HK-2 (cell line): Measurements from ENCODE around the gene TFEB.

Experiments used
- DNase-seq: peaks from one replicate; pipeline ENCODE4 v3.0.0-alpha.2; 2018; ENCODE audit not compliant: unreplicated experiment

TFEB gene

GRCh38 chr6:41739041-41739440 is 3.6 kb upstream of the TFEB start:
- DNase-seq, result no peak

GRCh38 chr6:41737591-41738130 is 2.3 kb upstream of the TFEB start:
- DNase-seq, result no peak

DNA sequence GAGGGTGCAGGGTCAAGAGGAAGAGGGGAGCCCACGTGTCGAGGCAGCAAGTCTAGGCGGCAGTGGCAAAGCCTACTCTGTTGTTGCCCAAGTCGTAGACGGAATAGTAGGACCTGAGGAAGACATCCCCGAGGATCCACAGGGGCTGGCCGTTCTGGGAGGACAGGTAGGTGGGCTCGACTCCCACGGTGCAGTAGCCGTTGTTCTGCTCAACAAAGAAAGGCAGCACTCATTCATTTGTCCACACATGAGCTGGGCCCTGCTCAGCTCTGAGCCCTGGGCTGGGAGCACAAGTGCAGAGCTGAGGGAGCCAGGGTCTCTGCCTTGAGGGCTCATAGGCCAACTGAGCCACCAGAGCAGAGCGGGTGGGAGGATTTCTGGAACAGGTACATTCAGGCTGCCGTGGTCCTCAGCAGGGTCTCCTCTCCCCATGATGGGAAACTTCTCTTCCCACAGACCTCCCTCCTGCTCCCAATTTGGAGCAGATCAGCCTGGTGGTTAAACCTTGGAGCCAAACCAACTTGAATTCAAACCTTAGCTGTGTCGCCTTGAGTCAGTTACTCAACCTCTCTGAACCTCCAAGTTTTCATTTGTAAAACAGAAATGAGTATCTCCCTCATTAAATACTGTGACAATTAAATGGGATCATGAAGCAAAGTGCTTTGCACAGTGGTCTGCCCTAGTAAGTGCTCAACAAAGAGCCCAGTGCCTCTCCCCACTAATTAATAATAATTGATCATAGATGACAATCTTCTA is 1.6 kb upstream of the TFEB start:
- no peak for DNase-seq

- DNase-seq, result no peak
Observed at GRCh38 chr6:41736186-41736733, 852 bp upstream of the TFEB start.

- peak; percentile 69 for DNase-seq
Observed at GRCh38 chr6:41734666-41735426, 562 bp downstream of the TFEB start.

- peak; percentile 74 for DNase-seq
Observed at GRCh38 chr6:41733707-41734665, 1.4 kb downstream of the TFEB start.

GRCh38 chr6:41733360-41733706 is 2.1 kb downstream of the TFEB start:
- no peak for DNase-seq

DNA sequence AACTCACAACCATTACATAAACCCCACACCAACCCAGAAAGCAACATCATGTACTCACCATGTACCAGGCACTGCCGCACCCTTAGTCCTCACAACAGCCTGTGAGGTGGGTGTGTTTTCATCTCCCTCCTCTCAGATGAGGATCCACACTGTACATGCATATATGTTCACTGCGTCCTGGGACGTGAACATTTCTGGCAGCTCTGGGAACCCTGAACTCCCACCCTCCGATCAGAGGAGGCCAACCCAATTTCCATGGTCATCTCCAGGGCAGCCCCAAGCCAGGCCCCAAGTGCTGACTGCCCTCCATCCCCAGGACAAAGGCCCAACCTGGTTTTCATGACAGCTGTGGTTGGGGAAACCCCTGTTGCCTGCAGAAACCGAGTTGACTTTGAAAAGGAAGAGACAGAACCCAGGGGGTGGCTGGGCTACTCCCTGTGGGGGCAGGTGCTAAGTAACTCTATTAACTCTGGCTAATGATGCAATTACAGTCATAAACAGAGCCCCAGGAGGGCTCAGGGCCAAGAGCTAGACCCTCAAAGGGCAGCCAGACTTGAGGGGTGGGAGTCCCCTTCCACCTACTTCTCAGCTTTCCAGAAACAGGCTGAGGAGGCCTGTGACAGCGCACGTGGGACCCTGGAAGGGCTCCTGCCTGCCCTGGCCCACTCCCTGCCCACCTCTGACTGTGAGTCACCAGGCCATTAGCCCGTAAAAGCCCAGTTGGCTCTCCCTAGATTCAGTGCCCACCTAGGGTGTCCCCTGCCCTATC is 2.6 kb downstream of the TFEB start:
- peak; percentile 39 for DNase-seq

DNA sequence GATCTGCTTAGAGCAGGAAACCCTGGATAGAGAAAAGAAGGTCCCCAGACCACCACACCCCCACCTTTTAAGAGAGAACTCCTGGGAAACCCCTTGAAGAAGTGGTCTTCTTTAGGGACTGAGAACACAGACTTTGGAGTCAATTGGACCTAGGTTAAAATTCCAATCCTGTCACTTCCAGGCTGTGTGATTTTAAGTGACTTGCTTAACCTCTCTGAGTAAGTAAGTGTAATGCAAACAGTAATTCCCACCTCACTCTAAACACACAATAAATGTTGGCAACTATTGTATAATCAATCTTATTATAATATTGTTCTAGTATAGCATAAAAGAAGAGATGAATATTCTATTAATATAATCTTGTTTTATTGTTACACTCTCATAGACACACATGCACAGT is 3.3 kb downstream of the TFEB start:
- no peak for DNase-seq

- DNase-seq, result no peak
Observed at GRCh38 chr6:41731561-41732086, 3.8 kb downstream of the TFEB start.

- DNase-seq, result no peak
Observed at GRCh38 chr6:41730531-41731436, 4.6 kb downstream of the TFEB start.

DNA sequence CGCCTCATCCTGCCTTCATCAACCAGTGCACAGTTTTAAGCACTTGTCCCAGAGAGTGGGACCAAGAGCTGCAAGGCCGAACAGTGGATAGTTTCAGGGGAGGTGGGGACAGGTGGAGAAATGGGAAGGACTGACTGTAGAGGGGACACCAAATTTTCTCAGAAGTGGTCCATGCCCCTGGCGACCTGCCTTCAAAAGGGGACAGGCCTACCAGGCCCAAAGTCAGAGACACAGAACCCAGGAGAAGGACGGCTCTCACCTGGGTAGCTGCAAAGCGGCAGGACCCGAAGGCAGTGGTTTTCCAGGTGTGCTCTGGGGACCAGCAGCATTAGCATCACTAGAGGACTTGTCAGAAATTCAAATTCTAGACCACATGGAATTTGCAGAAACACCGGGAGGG is 5.8 kb downstream of the TFEB start:
- DNase-seq, result no peak

DNA sequence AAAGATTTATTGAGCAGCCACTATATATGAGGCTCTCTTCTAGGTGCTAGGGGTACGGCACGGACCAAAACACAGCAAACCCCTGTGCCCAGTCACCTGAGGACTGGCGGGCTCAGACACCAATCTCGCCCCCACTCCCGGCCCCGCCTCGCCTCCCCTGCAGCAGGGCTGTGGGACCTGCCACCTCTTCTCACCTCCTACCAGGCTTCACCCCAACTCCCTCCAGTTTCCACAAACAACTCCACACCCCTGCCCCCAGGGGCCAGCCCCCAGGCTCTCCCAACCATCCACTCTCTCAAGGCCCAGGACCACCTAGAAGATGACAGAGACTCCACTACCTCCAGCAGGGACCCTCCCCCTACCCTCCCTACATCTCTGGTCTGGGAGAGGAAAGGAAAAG is 6.5 kb downstream of the TFEB start:
- DNase-seq, result no peak

DNA sequence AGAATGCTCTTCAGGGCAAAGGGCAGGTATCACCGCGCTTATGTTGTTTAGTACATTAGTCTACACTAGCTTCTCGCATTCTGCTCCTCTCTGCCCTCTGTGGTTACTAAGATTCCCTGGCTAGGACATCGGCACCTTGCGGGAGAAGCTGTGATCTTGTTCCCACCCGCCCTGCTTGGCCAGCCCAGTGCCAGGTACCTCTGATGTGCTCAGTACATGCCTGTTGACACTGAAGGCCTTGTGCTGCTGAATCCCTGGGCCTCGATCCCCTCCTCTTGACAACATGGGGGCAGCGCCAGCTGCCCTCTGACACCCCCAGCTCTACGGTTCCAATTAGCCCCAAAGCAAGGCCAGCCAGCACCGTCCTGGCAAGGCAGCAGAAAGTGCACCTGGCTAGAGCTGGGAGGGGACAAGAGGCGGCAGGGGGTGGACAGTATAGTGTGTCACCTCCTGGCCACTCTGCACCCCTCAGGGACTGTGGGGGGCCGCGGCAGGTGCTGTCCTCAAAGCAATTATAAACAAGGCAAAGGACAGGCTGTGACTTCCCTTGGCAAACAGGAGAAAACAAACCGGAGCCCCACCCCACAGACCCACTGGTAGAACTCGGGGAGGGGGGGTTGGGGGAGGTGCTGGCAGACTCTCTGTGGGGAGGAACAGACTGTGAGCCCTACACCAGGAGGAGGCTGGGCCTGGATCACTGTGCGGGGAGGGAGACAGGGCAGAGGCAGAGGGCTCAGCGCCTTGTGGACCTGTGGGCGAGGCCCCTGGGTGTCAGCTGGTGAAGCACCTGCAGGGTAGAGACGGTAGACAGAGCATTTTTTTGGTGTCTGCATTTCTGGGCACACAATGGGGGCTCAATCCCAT is 7.1 kb downstream of the TFEB start:
- DNase-seq, result no peak

DNA sequence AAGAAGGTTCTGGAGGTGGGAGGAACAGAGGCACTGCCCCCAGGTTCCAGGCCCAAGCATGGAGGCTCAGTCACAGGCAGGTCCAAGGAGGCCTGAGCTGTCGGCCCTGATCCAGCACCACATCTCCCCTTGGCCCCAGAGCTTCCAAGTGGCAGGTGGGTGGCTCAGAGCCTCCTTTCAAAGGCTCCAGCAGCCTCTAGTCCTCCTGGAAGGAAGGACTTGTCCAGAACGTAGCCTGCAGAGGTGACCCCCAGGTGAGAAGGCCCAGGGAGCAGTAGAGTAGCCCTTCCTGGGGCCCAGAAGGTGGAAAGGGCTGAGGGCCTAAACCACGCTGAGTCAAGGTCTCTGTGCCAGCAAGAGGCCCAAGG is 7.7 kb downstream of the TFEB start:
- no peak for DNase-seq

GRCh38 chr6:41726876-41727275 is 8.5 kb downstream of the TFEB start:
- DNase-seq, result no peak

DNA sequence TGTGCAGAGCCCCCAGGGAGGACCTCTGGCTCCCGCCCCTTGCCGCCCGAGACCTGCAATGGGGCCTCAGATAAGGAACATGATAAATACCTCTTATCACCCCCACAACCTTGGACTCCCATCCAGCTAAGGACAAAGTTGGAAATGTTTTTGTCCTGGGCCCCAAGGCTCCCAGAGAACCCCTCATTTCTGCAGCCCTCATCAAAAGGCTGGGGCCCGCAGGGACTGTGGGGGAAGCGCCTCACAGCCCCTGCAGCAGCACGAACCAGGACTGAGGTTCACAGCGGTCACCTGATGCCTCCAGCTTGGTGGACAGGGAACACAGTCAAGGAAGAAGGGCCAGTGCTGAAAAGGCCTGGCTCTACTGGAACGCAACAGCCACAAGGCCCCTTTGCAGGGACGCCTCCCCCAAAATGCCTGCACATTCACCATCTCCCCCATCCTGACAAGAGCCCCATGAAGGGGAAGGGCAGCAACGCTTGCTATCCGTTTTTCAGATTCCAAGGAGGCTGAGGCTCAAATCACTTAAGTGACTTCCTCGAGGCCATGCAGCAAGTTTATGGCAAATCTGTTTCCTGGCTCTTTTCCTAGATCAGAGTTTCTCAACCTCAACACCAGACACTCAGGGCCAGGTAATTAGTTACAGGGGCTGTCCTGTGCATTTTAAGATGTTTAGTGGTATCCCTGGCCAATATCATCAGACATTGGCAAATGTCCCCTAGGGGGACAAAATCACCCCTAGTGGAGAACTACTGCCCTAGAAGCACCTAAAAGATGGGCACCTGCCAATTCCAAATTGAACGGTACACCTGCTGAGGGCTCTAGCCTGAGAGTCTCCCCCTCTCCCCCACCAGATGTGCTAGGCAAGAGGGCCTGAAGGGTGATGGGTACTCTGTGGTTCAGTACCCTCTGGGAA is 10.6 kb downstream of the TFEB start:
- DNase-seq, result no peak

- DNase-seq, result no peak
Observed at GRCh38 chr6:41724228-41724580, 11.2 kb downstream of the TFEB start.
